Stimulated activated CD8-positive, alpha-beta memory T cell treated with anti-CD3 and anti-CD28 coated beads, Interleukin-15, amount 100 ng/mL, for 4 hours (primary cell): ENCODE measurements around the gene XRCC1.
"Not testable (repeated sequence)": the region's sequence is repeated elsewhere in the genome, so short reads cannot be mapped to it uniquely, and the experiment has no call there.

Experiments used
- DNase-seq, 2 donors: peaks; one replicate each; pipeline ENCODE4 v3.0.0-alpha.2; 2020; ENCODE audit warnings: low read depth in 2 of 2

XRCC1 gene

GRCh38 chr19:43522929-43523328, 52.4 kb downstream of the XRCC1 start:
- no peak for DNase-seq

- DNase-seq, result peak in 1 of 2 donors; percentile 54
Measured at GRCh38 chr19:43519436-43520088, 55.8 kb downstream of the XRCC1 start.

GRCh38 chr19:43518051-43518450, 57.3 kb downstream of the XRCC1 start:
- DNase-seq, result no peak

GRCh38 chr19:43512399-43512798, 62.9 kb downstream of the XRCC1 start:
- DNase-seq, result not testable (repeated sequence)

GRCh38 chr19:43511324-43511723, 64.0 kb downstream of the XRCC1 start:
- no peak for DNase-seq

- no peak for DNase-seq
Measured at GRCh38 chr19:43510713-43511112, 64.6 kb downstream of the XRCC1 start.

- DNase-seq, result no peak
Measured at GRCh38 chr19:43507880-43508279, 67.4 kb downstream of the XRCC1 start.

- no peak for DNase-seq
Measured at GRCh38 chr19:43506629-43507028, 68.7 kb downstream of the XRCC1 start.

- DNase-seq, result no peak
Measured at GRCh38 chr19:43505941-43506340, 69.4 kb downstream of the XRCC1 start.

- no peak for DNase-seq
Measured at GRCh38 chr19:43505186-43505456, 70.2 kb downstream of the XRCC1 start.

GRCh38 chr19:43504426-43505185, 70.7 kb downstream of the XRCC1 start, which contains the start of gene PHLDB3:
Gene PHLDB3, minus strand, starts transcription at chr19:43504746. Its CDS starts 628 bp downstream, at chr19:43504118.
- DNase-seq, result peak; percentile 11 to 23

GRCh38 chr19:43503501-43504425, 71.6 kb downstream of the XRCC1 start:
- DNase-seq, result peak; percentile 96 to 97

GRCh38 chr19:43502419-43502976, 72.8 kb downstream of the XRCC1 start:
- no peak for DNase-seq

GRCh38 chr19:43501661-43502418, 73.5 kb downstream of the XRCC1 start:
- no peak for DNase-seq

- no peak for DNase-seq
Measured at GRCh38 chr19:43499042-43499441, 76.3 kb downstream of the XRCC1 start.

- DNase-seq, result no peak
Measured at GRCh38 chr19:43498233-43498842, 77.0 kb downstream of the XRCC1 start.

GRCh38 chr19:43496960-43497359, 78.4 kb downstream of the XRCC1 start:
- no peak for DNase-seq

GRCh38 chr19:43495082-43495481, 80.2 kb downstream of the XRCC1 start:
- no peak for DNase-seq
